HepG2 (cell line): ENCODE measurements around the gene CYSRT1. TPM values are rescaled to one million over a fixed set of nuclear protein-coding genes. Genes with fewer than 3 reads are reported as not detected.
A peak's percentile ranks its signal among the peaks of the same experiment; 100 is the strongest.

Experiments used
- ARID3A ChIP-seq: IDR thresholded peaks from 2 replicates; pipeline ENCODE4 v1.6.1; 2012; ENCODE audit warnings: low read depth, low read length, improper control_type of control experiment
- CCDC6 ChIP-seq: sonication (generic); formaldehyde crosslinking; IDR thresholded peaks from 2 replicates; pipeline ENCODE4 v1.8.1; 2022; ENCODE audit warnings: mild to moderate bottlenecking, missing genetic modification reagents, moderate library complexity
- CHD2 ChIP-seq: IDR thresholded peaks from 2 replicates; pipeline ENCODE4 v1.6.1; 2011; ENCODE audit warnings: low read depth, low read length, improper control_type of control experiment
- KDM1A ChIP-seq: IDR thresholded peaks from 2 replicates; pipeline ENCODE4 v1.6.1; 2016; ENCODE audit warnings: missing compliant biosample characterization
- KLF12 ChIP-seq: sonication (generic); formaldehyde crosslinking; IDR thresholded peaks from 2 replicates; pipeline ENCODE4 v1.4.0; 2020; ENCODE audit warnings: missing genetic modification reagents, borderline replicate concordance
- MED13 ChIP-seq: sonication (generic); formaldehyde crosslinking; IDR thresholded peaks from 2 replicates; pipeline ENCODE4 v1.5.0; 2020; ENCODE audit warnings: missing genetic modification reagents
- NFE2L2 ChIP-seq: fragments of 150-350 bp; IDR thresholded peaks from 2 replicates; pipeline ENCODE4 v1.6.1; 2014; ENCODE audit warnings: low read length
- NFIB ChIP-seq: sonication (generic); formaldehyde crosslinking; IDR thresholded peaks from 2 replicates; pipeline ENCODE4 v1.9.0; 2021; ENCODE audit warnings: missing genetic modification reagents, mild to moderate bottlenecking, borderline replicate concordance
- NPAS2 ChIP-seq: sonication (generic); formaldehyde crosslinking; IDR thresholded peaks from 2 replicates; pipeline ENCODE4 v1.8.0; 2022; ENCODE audit warnings: mild to moderate bottlenecking, missing genetic modification reagents, borderline replicate concordance
- REST ChIP-seq, 2 experiments: IDR thresholded peaks; 2 replicates each; pipeline ENCODE4 v1.6.1; 2011 to 2012; ENCODE audit warnings: low read length in 2 of 2, borderline replicate concordance in 1 of 2, low read depth in 1 of 2, mild to moderate bottlenecking in 1 of 2, moderate library complexity in 1 of 2
- SATB2 ChIP-seq: sonication (generic); formaldehyde crosslinking; IDR thresholded peaks from 2 replicates; pipeline ENCODE4 v1.5.0; 2020; ENCODE audit warnings: missing genetic modification reagents
- SP4 ChIP-seq: sonication (generic); formaldehyde crosslinking; IDR thresholded peaks from 2 replicates; pipeline ENCODE4 v1.8.1; 2023; ENCODE audit warnings: mild to moderate bottlenecking, missing genetic modification reagents
- SRSF9 ChIP-seq: fragments of 200-400 bp; formaldehyde crosslinking; IDR thresholded peaks from 2 replicates; pipeline ENCODE4 v1.6.1; 2018; ENCODE audit warnings: borderline replicate concordance, mild to moderate bottlenecking, low read depth, low read length; ENCODE audit not compliant: insufficient read depth, poor library complexity, severe bottlenecking
- TMF1 ChIP-seq: sonication (generic); formaldehyde crosslinking; IDR thresholded peaks from 2 replicates; pipeline ENCODE4 v1.8.1; 2022; ENCODE audit warnings: low read depth, missing genetic modification reagents
- TRIM22 ChIP-seq: fragments of 450-650 bp; IDR thresholded peaks from 2 replicates; pipeline ENCODE4 v1.6.1; 2017
- XRCC5 ChIP-seq: fragments of 200-400 bp; formaldehyde crosslinking; optimal IDR thresholded peaks from 2 replicates; pipeline ENCODE3; 2017; ENCODE audit warnings: mild to moderate bottlenecking, low read length
- ZBTB21 ChIP-seq: sonication (generic); formaldehyde crosslinking; IDR thresholded peaks from 2 replicates; pipeline ENCODE4 v1.4.0; 2020; ENCODE audit warnings: missing genetic modification reagents
- ZNF205 ChIP-seq: IDR thresholded peaks from 2 replicates; pipeline ENCODE4 v1.6.1; 2018; ENCODE audit warnings: missing biosample characterization, missing genetic modification reagents
- ZNF275 ChIP-seq: sonication (generic); formaldehyde crosslinking; IDR thresholded peaks from 2 replicates; pipeline ENCODE4 v1.8.0; 2022; ENCODE audit warnings: missing genetic modification reagents, mild to moderate bottlenecking, inconsistent platforms, borderline replicate concordance
- ZNF557 ChIP-seq: sonication (generic); formaldehyde crosslinking; IDR thresholded peaks from 2 replicates; pipeline ENCODE4 v1.4.0; 2020; ENCODE audit warnings: missing genetic modification reagents
- ZNF563 ChIP-seq: sonication (generic); formaldehyde crosslinking; IDR thresholded peaks from 2 replicates; pipeline ENCODE4 v1.8.0; 2022; ENCODE audit warnings: mild to moderate bottlenecking, moderate library complexity, missing genetic modification reagents
- ZNF7 ChIP-seq: IDR thresholded peaks from 2 replicates; pipeline ENCODE4 v1.6.1; 2016; ENCODE audit warnings: missing biosample characterization, missing genetic modification reagents
- ZSCAN20 ChIP-seq: sonication (generic); formaldehyde crosslinking; IDR thresholded peaks from 2 replicates; pipeline ENCODE4 v1.4.0; 2020; ENCODE audit warnings: missing genetic modification reagents, mild to moderate bottlenecking, borderline replicate concordance
- polyA plus RNA-seq, 8 experiments: library from polyadenylated mRNA; depleted of rRNA in 3 of 8; stranded (reverse) in 7 of 8; unstranded in 1 of 8; fragments of >200 nt; fragmentation: Illumina TruSeq in 4 of 8; extraction: Trizol in 4 of 8; gene quantifications; 2 replicates each; pipeline versions ENCODE4 v1.2.1 to v1.2.3, GENCODE V29; 2011 to 2016; ENCODE audit warnings: low read depth in 4 of 8, missing spikeins in 1 of 8, mixed read lengths in 1 of 8; ENCODE audit not compliant: insufficient read depth in 1 of 8
- total RNA-seq, 5 experiments: library from RNA; depleted of rRNA; stranded (reverse); fragments of >200 nt; fragmentation: Illumina TruSeq; extraction: Trizol; gene quantifications; 2 replicates each; pipeline ENCODE4 v1.2.3, GENCODE V29; 2016; ENCODE audit warnings: low read depth in 1 of 5

The CYSRT1 gene
- total and polyA plus RNA-seq, 2 of the 13 experiments (the other 11 are each of a cell fraction or from before 2014, with no cell fraction given): 1.5 to 2.1 TPM

GRCh38 chr9:137198902-137199283 lies 26.1 kb upstream of the CYSRT1 start (continued):
- TF ChIP-seq NPAS2 (CRISPR knock-in tag): no peak
- no peak; a peak in 1 of 4 replicates for TF ChIP-seq REST (IDR thresholded peaks at IDR 0.05; ENCODE audit: borderline replicate concordance in 1 of 2, low read depth in 1 of 2, low read length in 2 of 2)
- no peak for TF ChIP-seq CCDC6 (CRISPR knock-in tag)
- no peak for TF ChIP-seq NFE2L2
- TF ChIP-seq SRSF9: no peak
- no peak for TF ChIP-seq ZNF563 (CRISPR knock-in tag)
- TF ChIP-seq ZNF205 (CRISPR knock-in tag): no peak
- TF ChIP-seq ZBTB21 (CRISPR knock-in tag): no peak
- TF ChIP-seq CHD2: no peak
- peak; percentile 74; the same call in 1 of the 2 replicates for TF ChIP-seq KLF12 (CRISPR knock-in tag)
- no peak for TF ChIP-seq ZSCAN20
- TF ChIP-seq ARID3A: no peak
- TF ChIP-seq ZNF557 (CRISPR knock-in tag): no peak
- TF ChIP-seq ZNF275 (CRISPR knock-in tag): no peak
- TF ChIP-seq XRCC5: peak; percentile 14
- no peak for TF ChIP-seq MED13 (CRISPR knock-in tag)
- TF ChIP-seq TMF1 (CRISPR knock-in tag): no peak
- no peak for TF ChIP-seq ZNF7 (CRISPR knock-in tag)
- TF ChIP-seq SATB2: no peak
- no peak for TF ChIP-seq KDM1A (CRISPR knock-in tag)
- no peak for TF ChIP-seq TRIM22
- TF ChIP-seq NFIB (CRISPR knock-in tag): no peak
- TF ChIP-seq SP4 (CRISPR knock-in tag): no peak
